ENCODE measurements around the gene SMARCA2. TPM values are rescaled to one million over a fixed set of nuclear protein-coding genes. Genes with fewer than 3 reads are reported as not detected.

SMARCA2 gene
- polyA plus RNA-seq, 2 of the 4 experiments (the other 2 are of a cell fraction), result 28.7 to 33.0 TPM

DNA sequence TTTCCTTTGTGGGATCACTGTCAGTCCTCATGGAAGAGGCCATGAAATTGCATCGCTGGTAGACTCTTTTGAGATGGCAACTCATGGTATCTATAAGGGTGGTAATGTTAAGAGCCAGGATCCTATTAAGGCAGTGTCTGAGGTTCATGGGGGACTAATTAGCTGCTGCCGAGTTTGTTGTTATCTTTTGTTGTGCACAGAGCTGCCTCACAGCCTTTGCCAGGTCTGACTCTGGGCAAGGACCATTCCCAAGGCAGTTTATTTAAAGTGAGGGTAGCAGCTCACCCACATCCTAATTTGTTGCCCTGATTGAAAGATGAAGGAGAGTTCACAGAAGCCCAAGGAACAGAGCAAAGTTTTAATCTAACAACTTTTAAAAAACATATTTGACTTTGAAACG, 7.9 kb downstream of the SMARCA2 start:
- Histone ChIP-seq H3K4me1 (peaks cover 11% of the 10 kb centered on the region; the same call in 2 of the 3 replicates), H3K27ac (no peak overlapping the region), H3K4me3 (no peak overlapping the region), H3K9me3 (no peaks in the 10 kb centered on the region), H3K4me2 (no peak overlapping the region)
- CTCF ChIA-PET, result no interaction called here
- DNase-seq (ENCODE audit: low read depth in 1 of 2, low spot score in 1 of 2) (no peak), FAIRE-seq (no peak), ATAC-seq (no peak)
- 66% methylated on average over 3 of the region's 3 CpGs for WGBS (ENCODE audit: missing lambda C conversion rate)
- TF ChIP-seq FOSL2 (IDR thresholded peaks at IDR 0.05), result no peak
- TF ChIP-seq FOSL2 (CRISPR knock-in tag; IDR thresholded peaks at IDR 0.05), result no peak
- TF ChIP-seq FOSB (CRISPR knock-in tag; IDR thresholded peaks at IDR 0.05), result no peak
- TF ChIP-seq EP300 (IDR thresholded peaks at IDR 0.05), result no peak
- TF ChIP-seq HOXB5 (CRISPR knock-in tag; IDR thresholded peaks at IDR 0.05), result no peak
- TF ChIP-seq, protein P1, sequence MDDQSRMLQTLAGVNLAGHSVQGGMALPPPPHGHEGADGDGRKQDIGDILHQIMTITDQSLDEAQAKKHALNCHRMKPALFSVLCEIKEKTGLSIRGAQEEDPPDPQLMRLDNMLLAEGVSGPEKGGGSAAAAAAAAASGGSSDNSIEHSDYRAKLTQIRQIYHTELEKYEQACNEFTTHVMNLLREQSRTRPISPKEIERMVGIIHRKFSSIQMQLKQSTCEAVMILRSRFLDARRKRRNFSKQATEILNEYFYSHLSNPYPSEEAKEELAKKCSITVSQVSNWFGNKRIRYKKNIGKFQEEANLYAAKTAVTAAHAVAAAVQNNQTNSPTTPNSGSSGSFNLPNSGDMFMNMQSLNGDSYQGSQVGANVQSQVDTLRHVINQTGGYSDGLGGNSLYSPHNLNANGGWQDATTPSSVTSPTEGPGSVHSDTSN (IDR thresholded peaks at IDR 0.05), result no peak
- TF ChIP-seq ZC3H11A (IDR thresholded peaks at IDR 0.05), result no peak
- no peak for TF ChIP-seq MAZ (IDR thresholded peaks at IDR 0.05; ENCODE audit: borderline replicate concordance, low read depth, low read length)
- no peak for TF ChIP-seq POLR2A (IDR thresholded peaks at IDR 0.05; ENCODE audit: low read length)
- TF ChIP-seq HDAC2 (IDR thresholded peaks at IDR 0.05), result no peak
- no peak for TF ChIP-seq JUN (IDR thresholded peaks at IDR 0.05)
- TF ChIP-seq EHMT2 (IDR thresholded peaks at IDR 0.05; ENCODE audit: low read depth), result no peak
- no peak for TF ChIP-seq JUNB (IDR thresholded peaks at IDR 0.05)
- TF ChIP-seq NR3C1 (IDR thresholded peaks at IDR 0.05), result no peak
- no peak for TF ChIP-seq HEYL (CRISPR knock-in tag; IDR thresholded peaks at IDR 0.05)
- TF ChIP-seq HMGXB4 (CRISPR knock-in tag; IDR thresholded peaks at IDR 0.05; ENCODE audit: borderline replicate concordance), result no peak
- TF ChIP-seq, protein P2, sequence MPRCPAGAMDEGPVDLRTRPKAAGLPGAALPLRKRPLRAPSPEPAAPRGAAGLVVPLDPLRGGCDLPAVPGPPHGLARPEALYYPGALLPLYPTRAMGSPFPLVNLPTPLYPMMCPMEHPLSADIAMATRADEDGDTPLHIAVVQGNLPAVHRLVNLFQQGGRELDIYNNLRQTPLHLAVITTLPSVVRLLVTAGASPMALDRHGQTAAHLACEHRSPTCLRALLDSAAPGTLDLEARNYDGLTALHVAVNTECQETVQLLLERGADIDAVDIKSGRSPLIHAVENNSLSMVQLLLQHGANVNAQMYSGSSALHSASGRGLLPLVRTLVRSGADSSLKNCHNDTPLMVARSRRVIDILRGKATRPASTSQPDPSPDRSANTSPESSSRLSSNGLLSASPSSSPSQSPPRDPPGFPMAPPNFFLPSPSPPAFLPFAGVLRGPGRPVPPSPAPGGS (IDR thresholded peaks at IDR 0.05), result no peak
- no peak for TF ChIP-seq TP53 (CRISPR knock-in tag; IDR thresholded peaks at IDR 0.05)
- no peak for TF ChIP-seq ZSCAN20 (CRISPR knock-in tag; IDR thresholded peaks at IDR 0.05)
- TF ChIP-seq, protein P3, sequence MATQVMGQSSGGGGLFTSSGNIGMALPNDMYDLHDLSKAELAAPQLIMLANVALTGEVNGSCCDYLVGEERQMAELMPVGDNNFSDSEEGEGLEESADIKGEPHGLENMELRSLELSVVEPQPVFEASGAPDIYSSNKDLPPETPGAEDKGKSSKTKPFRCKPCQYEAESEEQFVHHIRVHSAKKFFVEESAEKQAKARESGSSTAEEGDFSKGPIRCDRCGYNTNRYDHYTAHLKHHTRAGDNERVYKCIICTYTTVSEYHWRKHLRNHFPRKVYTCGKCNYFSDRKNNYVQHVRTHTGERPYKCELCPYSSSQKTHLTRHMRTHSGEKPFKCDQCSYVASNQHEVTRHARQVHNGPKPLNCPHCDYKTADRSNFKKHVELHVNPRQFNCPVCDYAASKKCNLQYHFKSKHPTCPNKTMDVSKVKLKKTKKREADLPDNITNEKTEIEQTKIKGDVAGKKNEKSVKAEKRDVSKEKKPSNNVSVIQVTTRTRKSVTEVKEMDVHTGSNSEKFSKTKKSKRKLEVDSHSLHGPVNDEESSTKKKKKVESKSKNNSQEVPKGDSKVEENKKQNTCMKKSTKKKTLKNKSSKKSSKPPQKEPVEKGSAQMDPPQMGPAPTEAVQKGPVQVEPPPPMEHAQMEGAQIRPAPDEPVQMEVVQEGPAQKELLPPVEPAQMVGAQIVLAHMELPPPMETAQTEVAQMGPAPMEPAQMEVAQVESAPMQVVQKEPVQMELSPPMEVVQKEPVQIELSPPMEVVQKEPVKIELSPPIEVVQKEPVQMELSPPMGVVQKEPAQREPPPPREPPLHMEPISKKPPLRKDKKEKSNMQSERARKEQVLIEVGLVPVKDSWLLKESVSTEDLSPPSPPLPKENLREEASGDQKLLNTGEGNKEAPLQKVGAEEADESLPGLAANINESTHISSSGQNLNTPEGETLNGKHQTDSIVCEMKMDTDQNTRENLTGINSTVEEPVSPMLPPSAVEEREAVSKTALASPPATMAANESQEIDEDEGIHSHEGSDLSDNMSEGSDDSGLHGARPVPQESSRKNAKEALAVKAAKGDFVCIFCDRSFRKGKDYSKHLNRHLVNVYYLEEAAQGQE (IDR thresholded peaks at IDR 0.05), result no peak
- TF ChIP-seq FOXS1 (CRISPR knock-in tag; IDR thresholded peaks at IDR 0.05), result no peak
- POLR2A ChIA-PET, result no interaction called here

DNA sequence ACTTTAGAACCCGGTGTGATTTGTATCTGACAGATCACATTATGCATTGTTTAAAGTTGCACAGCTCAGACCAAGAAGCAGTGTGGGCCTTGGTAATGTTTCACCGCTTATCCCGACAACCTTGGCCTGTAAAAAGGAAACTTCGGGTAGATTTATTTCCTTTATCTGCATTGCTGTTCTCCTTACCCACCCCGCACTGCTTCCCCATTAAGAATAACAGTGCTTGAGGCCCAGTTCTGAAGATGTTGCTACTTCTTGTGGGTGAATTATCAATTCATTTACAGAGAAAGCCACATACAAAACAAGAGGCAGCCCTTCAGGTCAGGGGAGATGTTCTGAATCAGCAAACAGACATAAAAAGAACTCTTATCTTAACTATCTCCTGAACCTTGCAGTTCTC, 8.4 kb downstream of the SMARCA2 start:
- no peak overlapping the region for H3K4me2 ChIP-seq
- POLR2A ChIA-PET, result no interaction called here
- FAIRE-seq, result no peak
- peaks cover 7% of the 10 kb centered on the region; the same call in 2 of the 3 replicates for H3K4me1 ChIP-seq
- CTCF ChIA-PET, result interaction anchor here (1.2 kb wide), 1 partner anchor 82 kb away, joined by 3 read pairs; no protein-coding TSS in a partner anchor
- no peak overlapping the region for H3K4me3 ChIP-seq
- no peak for ATAC-seq
- 89% methylated on average over 5 of the region's 5 CpGs for WGBS (ENCODE audit: missing lambda C conversion rate)
- H3K9me3 ChIP-seq, result no peaks in the 10 kb centered on the region
- TF ChIP-seq CEBPB (IDR thresholded peaks at IDR 0.05) (no peak), ESRRA (IDR thresholded peaks at IDR 0.05; ENCODE audit: borderline replicate concordance, low read length) (no peak), HMGXB4 (CRISPR knock-in tag; IDR thresholded peaks at IDR 0.05; ENCODE audit: borderline replicate concordance) (no peak)
- H3K27ac ChIP-seq, result no peak overlapping the region
- DNase-seq (ENCODE audit: low read depth in 1 of 2, low spot score in 1 of 2), result no peak

Data from A549 (cell line).